Spleen (tissue), 7 donors: ENCODE data around the gene CXCR6.
A peak's percentile ranks its signal among the peaks of the same experiment; 100 is the strongest.

Experiments
- POLR2AphosphoS5 ChIP-seq, 3 donors: sonication (generic); formaldehyde crosslinking; IDR thresholded peaks; one replicate each; pipeline ENCODE4 v1.5.1; 2017; ENCODE audit warnings: antibody characterized with exemption in 3 of 3
- TF ChIP-seq, protein P1 (sequence below), 11 experiments: fragments of 200-600 bp in 7 of 11; fragments of 450-650 bp in 4 of 11; sonication (generic) in 4 of 11; IDR thresholded peaks in 8 of 11; conservative IDR thresholded peaks in 3 of 11; 1 replicate in 7 of 11; 2 replicates in 4 of 11; pipeline versions ENCODE4 v1.4.0 to v1.8.0; 2016 to 2021; ENCODE audit warnings: antibody characterized with exemption in 11 of 11, inconsistent platforms in 4 of 11, mild to moderate bottlenecking in 1 of 11
- donor health status: DM: no; HTN: no; CAD: no; lungs with moderate emphysema.
- donor health status: DM: no; HTN: no; CAD: no.
- donor health status: DM: no; HTN: no; CAD: no.

GRCh38 chr3:45992821-45993221 is 49.6 kb downstream of the CXCR6 start:
- peak in 1 of 3 donors; percentile 62 for TF ChIP-seq POLR2AphosphoS5 (IDR thresholded peaks at IDR 0.05)
- TF ChIP-seq, protein P1, sequence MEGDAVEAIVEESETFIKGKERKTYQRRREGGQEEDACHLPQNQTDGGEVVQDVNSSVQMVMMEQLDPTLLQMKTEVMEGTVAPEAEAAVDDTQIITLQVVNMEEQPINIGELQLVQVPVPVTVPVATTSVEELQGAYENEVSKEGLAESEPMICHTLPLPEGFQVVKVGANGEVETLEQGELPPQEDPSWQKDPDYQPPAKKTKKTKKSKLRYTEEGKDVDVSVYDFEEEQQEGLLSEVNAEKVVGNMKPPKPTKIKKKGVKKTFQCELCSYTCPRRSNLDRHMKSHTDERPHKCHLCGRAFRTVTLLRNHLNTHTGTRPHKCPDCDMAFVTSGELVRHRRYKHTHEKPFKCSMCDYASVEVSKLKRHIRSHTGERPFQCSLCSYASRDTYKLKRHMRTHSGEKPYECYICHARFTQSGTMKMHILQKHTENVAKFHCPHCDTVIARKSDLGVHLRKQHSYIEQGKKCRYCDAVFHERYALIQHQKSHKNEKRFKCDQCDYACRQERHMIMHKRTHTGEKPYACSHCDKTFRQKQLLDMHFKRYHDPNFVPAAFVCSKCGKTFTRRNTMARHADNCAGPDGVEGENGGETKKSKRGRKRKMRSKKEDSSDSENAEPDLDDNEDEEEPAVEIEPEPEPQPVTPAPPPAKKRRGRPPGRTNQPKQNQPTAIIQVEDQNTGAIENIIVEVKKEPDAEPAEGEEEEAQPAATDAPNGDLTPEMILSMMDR (IDR thresholded peaks at IDR 0.05 in 8 of 11, conservative IDR thresholded peaks at IDR 0.05 in 3 of 11) = no peak
